ENCODE measurements around the gene HSD17B2.

GRCh38 chr16:82136956-82137821 lies 102.1 kb downstream of the HSD17B2 start:
- TF ChIP-seq CTCF (conservative IDR thresholded peaks at IDR 0.05; ENCODE audit: low read depth, low read length) (no peak), POLR2A (IDR thresholded peaks at IDR 0.05; ENCODE audit: low read depth, low read length) (no peak), CEBPB (IDR thresholded peaks at IDR 0.05; ENCODE audit: low read depth, low read length) (no peak), RFX5 (IDR thresholded peaks at IDR 0.05; ENCODE audit: low read depth, low read length) (no peak), MAZ (IDR thresholded peaks at IDR 0.05; ENCODE audit: borderline replicate concordance, low read depth, low read length) (no peak), USF2 (IDR thresholded peaks at IDR 0.05; ENCODE audit: low read depth, low read length) (no peak), FOS (IDR thresholded peaks at IDR 0.05; ENCODE audit: low read depth, low read length) (no peak), RAD21 (IDR thresholded peaks at IDR 0.05; ENCODE audit: low read length) (no peak), CHD1 (IDR thresholded peaks at IDR 0.05; ENCODE audit: low read depth, low read length) (no peak), RCOR1 (IDR thresholded peaks at IDR 0.05; ENCODE audit: insufficient replicate concordance, low read length) (no peak)

All from IMR-90 (cell line).